HL-60 (cell line): ENCODE results near the gene INSYN1.

Source experiments
- DNase-seq, 2 experiments: peaks; one replicate each; pipeline ENCODE4 v3.0.0-alpha.2; 2010 to 2020; ENCODE audit warnings: low read depth in 1 of 2, low spot score in 1 of 2
- H3K27ac ChIP-seq: fragments of 250-450 bp; sonication (Bioruptor Pico); replicated peaks from 2 replicates; pipeline ENCODE4 v1.5.1; 2020; ENCODE audit warnings: mild to moderate bottlenecking, moderate library complexity
- H3K27me3 ChIP-seq: fragments of 250-450 bp; sonication (Bioruptor Pico); 2 replicates; pipeline ENCODE4 v1.5.1; 2021; ENCODE audit warnings: mild to moderate bottlenecking, moderate library complexity; ENCODE audit not compliant: insufficient read depth, poor library complexity, severe bottlenecking
- H3K4me3 ChIP-seq: replicated peaks from 2 replicates; pipeline ENCODE4 v1.5.1; 2011; ENCODE audit warnings: mild to moderate bottlenecking, control low read depth, low read length; ENCODE audit not compliant: insufficient read depth
- CTCF ChIP-seq: IDR thresholded peaks from one replicate; pipeline ENCODE4 v1.5.1; 2011; ENCODE audit warnings: low read length, control low read depth, inconsistent platforms; ENCODE audit not compliant: insufficient read depth
- GABPA ChIP-seq: IDR thresholded peaks from 2 replicates; pipeline ENCODE4 v1.6.1; 2012; ENCODE audit warnings: low read depth
- POLR2AphosphoS5 ChIP-seq: IDR thresholded peaks from 2 replicates; pipeline ENCODE4 v1.6.1; 2012; ENCODE audit warnings: low read depth
- SPI1 ChIP-seq: IDR thresholded peaks from 2 replicates; pipeline ENCODE4 v1.6.1; 2012; ENCODE audit warnings: low read depth, mild to moderate bottlenecking, borderline replicate concordance
- TF ChIP-seq, protein P1 (sequence below): IDR thresholded peaks from 2 replicates; pipeline ENCODE4 v1.6.1; 2012; ENCODE audit warnings: low read depth; ENCODE audit not compliant: insufficient replicate concordance

INSYN1 gene

DNA sequence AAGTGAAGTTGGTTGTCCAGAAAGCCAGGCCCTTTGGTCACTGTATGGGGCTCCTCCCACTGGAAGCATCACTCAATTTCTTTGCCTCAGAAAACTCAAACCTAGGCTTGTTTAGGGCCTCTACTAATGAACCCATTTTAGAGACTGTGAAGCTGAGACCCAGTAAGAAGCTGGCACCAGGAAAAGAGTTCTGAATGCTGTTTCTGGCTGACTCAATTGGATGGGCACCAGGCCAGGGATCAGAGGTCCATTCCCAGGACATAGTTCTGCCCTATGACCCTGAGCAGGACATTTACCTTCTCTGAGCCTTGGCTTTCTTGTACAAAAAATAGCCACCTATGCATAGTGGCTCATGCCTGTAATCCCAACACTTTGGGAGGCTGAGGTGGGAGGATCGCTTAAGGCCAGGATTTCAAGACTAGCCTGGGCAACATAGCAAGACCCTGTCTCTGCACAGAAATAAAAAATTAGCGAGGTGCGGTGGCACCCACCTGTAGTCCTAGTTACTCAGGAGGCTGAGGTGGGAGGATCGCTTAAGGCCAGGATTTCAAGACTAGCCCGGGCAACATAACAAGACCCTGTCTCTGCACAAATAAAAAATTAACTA lies 38.4 kb downstream of the INSYN1 start:
- no peak overlapping the region for H3K27ac ChIP-seq
- no peak overlapping the region for H3K4me3 ChIP-seq
- no peak for DNase-seq
- H3K27me3 ChIP-seq, result no peaks in the 10 kb centered on the region
- TF ChIP-seq, protein P1, sequence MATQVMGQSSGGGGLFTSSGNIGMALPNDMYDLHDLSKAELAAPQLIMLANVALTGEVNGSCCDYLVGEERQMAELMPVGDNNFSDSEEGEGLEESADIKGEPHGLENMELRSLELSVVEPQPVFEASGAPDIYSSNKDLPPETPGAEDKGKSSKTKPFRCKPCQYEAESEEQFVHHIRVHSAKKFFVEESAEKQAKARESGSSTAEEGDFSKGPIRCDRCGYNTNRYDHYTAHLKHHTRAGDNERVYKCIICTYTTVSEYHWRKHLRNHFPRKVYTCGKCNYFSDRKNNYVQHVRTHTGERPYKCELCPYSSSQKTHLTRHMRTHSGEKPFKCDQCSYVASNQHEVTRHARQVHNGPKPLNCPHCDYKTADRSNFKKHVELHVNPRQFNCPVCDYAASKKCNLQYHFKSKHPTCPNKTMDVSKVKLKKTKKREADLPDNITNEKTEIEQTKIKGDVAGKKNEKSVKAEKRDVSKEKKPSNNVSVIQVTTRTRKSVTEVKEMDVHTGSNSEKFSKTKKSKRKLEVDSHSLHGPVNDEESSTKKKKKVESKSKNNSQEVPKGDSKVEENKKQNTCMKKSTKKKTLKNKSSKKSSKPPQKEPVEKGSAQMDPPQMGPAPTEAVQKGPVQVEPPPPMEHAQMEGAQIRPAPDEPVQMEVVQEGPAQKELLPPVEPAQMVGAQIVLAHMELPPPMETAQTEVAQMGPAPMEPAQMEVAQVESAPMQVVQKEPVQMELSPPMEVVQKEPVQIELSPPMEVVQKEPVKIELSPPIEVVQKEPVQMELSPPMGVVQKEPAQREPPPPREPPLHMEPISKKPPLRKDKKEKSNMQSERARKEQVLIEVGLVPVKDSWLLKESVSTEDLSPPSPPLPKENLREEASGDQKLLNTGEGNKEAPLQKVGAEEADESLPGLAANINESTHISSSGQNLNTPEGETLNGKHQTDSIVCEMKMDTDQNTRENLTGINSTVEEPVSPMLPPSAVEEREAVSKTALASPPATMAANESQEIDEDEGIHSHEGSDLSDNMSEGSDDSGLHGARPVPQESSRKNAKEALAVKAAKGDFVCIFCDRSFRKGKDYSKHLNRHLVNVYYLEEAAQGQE, result no peak
- no peak for TF ChIP-seq POLR2AphosphoS5
- TF ChIP-seq SPI1, result no peak
- TF ChIP-seq CTCF, result no peak
- TF ChIP-seq GABPA, result no peak

DNA sequence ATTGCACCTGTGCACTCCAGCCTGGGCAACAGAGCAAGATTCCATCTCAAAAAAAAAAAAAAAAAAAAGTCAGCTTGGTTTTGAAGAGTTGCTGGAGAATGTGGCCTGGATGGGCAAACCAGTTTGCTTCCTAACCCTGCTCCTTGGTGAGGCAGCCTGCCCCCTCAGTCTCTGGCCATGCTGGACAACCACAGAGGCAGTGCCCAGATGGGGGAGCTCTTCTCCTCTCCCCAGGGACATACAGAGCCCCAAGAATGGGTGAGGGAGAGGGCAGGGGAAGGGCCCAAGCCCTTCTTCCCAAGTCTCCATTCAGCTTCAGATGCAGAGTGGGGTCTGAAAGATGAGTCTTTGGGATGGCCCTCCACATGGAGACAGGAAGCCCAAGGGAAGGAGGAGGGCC lies 41.0 kb downstream of the INSYN1 start:
- Histone ChIP-seq H3K4me3 (no peak overlapping the region), H3K27ac (no peak overlapping the region), H3K27me3 (no peaks in the 10 kb centered on the region)
- TF ChIP-seq SPI1 (no peak), POLR2AphosphoS5 (no peak), CTCF (no peak), GABPA (no peak)
- TF ChIP-seq, protein P1, result no peak
- no peak for DNase-seq

GRCh38 chr15:73711526-73711925 lies 41.6 kb downstream of the INSYN1 start:
- TF ChIP-seq SPI1 (no peak), GABPA (no peak), POLR2AphosphoS5 (no peak), CTCF (no peak)
- TF ChIP-seq, protein P1, result no peak
- H3K27ac ChIP-seq, result no peak overlapping the region

More at GRCh38 chr15:73711526-73711925, 41.6 kb downstream of the INSYN1 start:
- no peak overlapping the region for H3K4me3 ChIP-seq
- H3K27me3 ChIP-seq, result no peaks in the 10 kb centered on the region
- DNase-seq, result no peak
